Activated CD8-positive, alpha-beta T cell treated with anti-CD3 and anti-CD28 coated beads for 36 hours (primary cell): ENCODE results near the gene SORCS2. TPM values are rescaled to one million over a fixed set of nuclear protein-coding genes. Genes with fewer than 3 reads are reported as not detected.

Experiments
- ATAC-seq: fragments of 200-7000 bp; cut with Tn5 transposase; one replicate; pipeline ENCODE4 v1.10.0; 2021; ENCODE audit warnings: mild to moderate bottlenecking, moderate library complexity
- CTCF ChIA-PET: fragments of 350-600 bp; sonication (Branson Sonifier 250); formaldehyde crosslinking; loops from one replicate; lab custom pipeline; 2021; ENCODE audit warnings: antibody characterized with exemption; lab: Charles Lee
- POLR2A ChIA-PET: fragments of 350-600 bp; sonication (Branson Sonifier 250); formaldehyde crosslinking; loops from one replicate; lab custom pipeline; 2021; ENCODE audit warnings: antibody characterized with exemption; lab: Charles Lee
- DNase-seq: peaks from one replicate; pipeline ENCODE4 v3.0.0-alpha.2; 2020
- H3K27ac Mint-ChIP-seq: one replicate; pipeline ENCODE4 v1.8.0; 2021; ENCODE audit warnings: mild to moderate bottlenecking, mixed read lengths
- H3K27me3 Mint-ChIP-seq: one replicate; pipeline ENCODE4 v1.8.0; 2021; ENCODE audit warnings: mixed read lengths
- H3K36me3 Mint-ChIP-seq: one replicate; pipeline ENCODE4 v1.8.0; 2021; ENCODE audit warnings: low read depth, mixed read lengths
- H3K4me1 Mint-ChIP-seq: one replicate; pipeline ENCODE4 v1.8.0; 2021; ENCODE audit warnings: low read depth, mixed read lengths
- H3K4me3 Mint-ChIP-seq: one replicate; pipeline ENCODE4 v1.8.0; 2021; ENCODE audit warnings: mild to moderate bottlenecking, moderate library complexity, mixed read lengths
- H3K9me3 Mint-ChIP-seq: one replicate; pipeline ENCODE4 v1.8.0; 2021; ENCODE audit warnings: mixed read lengths
- CTCF ChIP-seq: fragments of 200-600 bp; IDR thresholded peaks from one replicate; pipeline ENCODE4 v1.8.0; 2022; ENCODE audit warnings: antibody characterized with exemption, mild to moderate bottlenecking
- intact Hi-C: fragments of 100-400 bp; cut with micrococcal nuclease; formaldehyde crosslinking; loops from one replicate; pipeline ENCODE4 v1.10.0; 2022
- total RNA-seq, 2 experiments: library from RNA; stranded (reverse); gene quantifications; one replicate each; pipeline ENCODE4 v1.2.3, GENCODE V29; 2021

The SORCS2 gene
- total RNA-seq, 2 experiments from 2014 or later = 0.05 TPM; not detected in 1

DNA sequence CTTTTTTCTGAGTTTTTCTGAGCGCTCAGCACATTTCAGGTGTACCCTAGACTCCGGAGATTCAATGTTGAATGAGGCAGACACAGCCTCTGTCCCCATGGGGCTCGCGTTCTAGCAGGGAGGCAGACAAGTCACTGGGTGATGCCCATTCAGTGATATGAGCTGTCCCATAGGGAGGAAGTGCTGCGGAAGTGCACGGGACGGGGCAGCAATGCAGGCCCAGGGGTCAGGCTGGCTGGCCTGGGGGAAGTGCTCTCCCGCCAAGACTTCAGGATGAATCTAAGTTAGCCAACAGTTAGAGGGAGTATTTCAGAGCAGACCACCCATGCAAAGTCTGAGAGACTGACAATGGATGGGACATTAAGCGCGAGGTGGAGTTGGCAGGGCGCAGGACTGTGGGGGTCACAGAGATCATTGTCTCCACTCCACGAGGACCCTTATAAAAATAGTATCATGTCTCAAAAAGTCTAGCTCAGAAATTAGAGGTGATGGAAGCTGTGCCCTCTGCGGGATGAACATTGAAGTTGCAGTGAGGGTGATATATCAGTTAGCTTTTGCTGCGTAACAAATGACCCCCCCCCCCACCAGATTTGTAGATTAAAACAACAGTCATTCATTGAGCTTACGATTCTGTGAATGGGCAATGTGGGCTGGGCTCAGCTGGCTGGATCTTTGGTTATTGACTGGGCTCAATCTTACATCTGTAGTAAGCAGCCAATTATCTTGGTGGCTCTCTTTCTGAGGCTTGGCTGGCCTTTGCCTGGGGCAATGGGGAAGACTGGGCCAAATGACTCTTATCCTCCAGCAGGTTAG lies 226.0 kb downstream of the SORCS2 start:
- Mint-ChIP-seq H3K4me1 (no peaks in the 10 kb centered on the region), H3K9me3 (peaks cover 5% of the 10 kb centered on the region), H3K27me3 (peaks cover 7% of the 10 kb centered on the region), H3K4me3 (no peak overlapping the region), H3K27ac (no peak overlapping the region), H3K36me3 (no peaks in the 10 kb centered on the region)
- intact Hi-C loops = no loop called here
- DNase-seq (no peak), ATAC-seq (no peak)
- CTCF ChIA-PET = no interaction called here
- TF ChIP-seq CTCF = no peak
- POLR2A ChIA-PET = interaction anchor here (0.6 to 0.7 kb wide), 2 partner anchors 22 to 376 kb away, joined by 3 to 4 read pairs; no protein-coding TSS in a partner anchor

- Mint-ChIP-seq H3K9me3 (peaks cover 5% of the 10 kb centered on the region), H3K4me1 (no peaks in the 10 kb centered on the region), H3K4me3 (no peak overlapping the region), H3K36me3 (no peaks in the 10 kb centered on the region), H3K27ac (no peak overlapping the region), H3K27me3 (no peaks in the 10 kb centered on the region)
- ChIA-PET CTCF (no interaction called here), POLR2A (no interaction called here)
- DNase-seq (no peak), ATAC-seq (no peak)
- intact Hi-C loops = no loop called here
- TF ChIP-seq CTCF = no peak
These were observed 227.8 kb downstream of the SORCS2 start for GRCh38 chr4:7419961-7420660.

DNA sequence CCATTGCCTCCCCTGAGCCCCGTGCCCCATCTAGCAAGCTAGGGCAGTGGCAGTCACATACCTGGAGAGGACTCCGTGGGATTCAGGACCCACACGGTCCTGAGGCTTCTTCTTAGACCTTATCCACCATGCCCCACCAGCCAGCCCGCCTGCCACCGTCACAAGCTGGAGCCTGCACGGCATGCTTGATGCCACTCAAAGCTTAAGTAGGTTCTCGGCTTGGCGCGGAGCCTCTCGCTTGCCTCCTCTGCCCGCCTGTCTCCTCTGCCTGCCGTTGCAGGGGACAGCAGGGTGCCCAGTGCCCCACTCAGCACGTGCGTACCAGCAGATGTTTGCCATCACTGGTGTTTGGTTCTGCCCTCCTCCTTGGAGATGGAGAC lies 228.3 kb downstream of the SORCS2 start:
- TF ChIP-seq CTCF = no peak
- intact Hi-C loops = no loop called here
- ChIA-PET POLR2A (no interaction called here), CTCF (no interaction called here)
- DNase-seq (no peak), ATAC-seq (no peak)
- H3K27me3 Mint-ChIP-seq = no peaks in the 10 kb centered on the region
- H3K4me3 Mint-ChIP-seq = no peak overlapping the region
- H3K27ac Mint-ChIP-seq = no peak overlapping the region
- H3K36me3 Mint-ChIP-seq = no peaks in the 10 kb centered on the region
- no peaks in the 10 kb centered on the region for H3K4me1 Mint-ChIP-seq
- H3K9me3 Mint-ChIP-seq = peaks cover 5% of the 10 kb centered on the region

DNA sequence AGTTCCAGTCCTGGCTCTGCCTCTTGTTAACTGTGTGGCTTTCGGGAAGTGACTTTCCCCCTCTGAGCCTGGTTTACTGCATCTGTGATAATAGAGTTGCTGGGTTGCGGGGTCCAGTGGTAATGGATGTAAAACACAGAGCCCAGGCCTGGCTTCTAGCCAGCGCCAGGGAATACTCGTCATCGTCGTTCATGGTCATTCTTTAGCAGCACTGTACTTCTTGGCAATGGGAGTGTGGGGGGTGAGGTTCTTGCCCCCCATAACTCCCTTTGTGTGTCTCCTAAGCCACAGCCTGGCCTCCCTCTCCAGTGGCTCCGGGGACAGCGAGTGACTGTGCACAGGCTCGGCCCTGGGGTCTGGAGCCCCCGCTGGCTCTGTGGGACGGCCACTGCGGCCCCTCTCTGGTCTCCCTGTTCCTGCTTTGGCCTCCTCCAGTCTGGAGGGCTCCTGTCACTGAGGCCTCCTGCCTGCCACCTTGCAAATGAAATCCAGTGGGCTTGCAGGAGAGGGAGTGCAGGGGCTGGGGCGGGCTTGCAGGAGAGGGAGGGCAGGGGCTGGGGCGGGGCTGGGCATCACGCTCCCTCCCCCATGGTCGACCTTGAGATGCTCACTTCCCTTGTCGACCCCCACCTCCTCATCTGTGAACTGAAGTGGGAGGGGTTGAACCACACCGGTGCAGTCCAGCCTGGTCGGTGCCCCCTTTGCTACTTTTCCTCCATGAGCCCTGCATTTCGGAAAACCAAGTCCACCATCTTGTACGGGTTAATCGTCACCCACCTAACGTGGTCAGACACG lies 229.2 kb downstream of the SORCS2 start:
- Mint-ChIP-seq H3K4me3 (no peak overlapping the region), H3K9me3 (peaks cover 5% of the 10 kb centered on the region), H3K36me3 (no peaks in the 10 kb centered on the region), H3K27me3 (no peaks in the 10 kb centered on the region), H3K27ac (no peak overlapping the region), H3K4me1 (no peaks in the 10 kb centered on the region)
- ChIA-PET POLR2A (no interaction called here), CTCF (no interaction called here)
- intact Hi-C loops = no loop called here
- no peak for ATAC-seq
- TF ChIP-seq CTCF = no peak
- no peak for DNase-seq
